Measurements from ENCODE around the gene OR1N1.
"Not testable (repeated sequence)": the region's sequence is repeated elsewhere in the genome, so short reads cannot be mapped to it uniquely, and the experiment has no call there.

OR1N1 gene

GRCh38 chr9:122527193-122527592 is at the start of gene OR1N1:
TSS of gene OR1N1 (minus strand) at chr9:122527293. CDS start at chr9:122527293, 0 bp downstream.
- no peak for DNase-seq

- no peak for DNase-seq
Measured at GRCh38 chr9:122572456-122572855, 45.4 kb upstream of the OR1N1 start.

GRCh38 chr9:122567901-122568300 is 40.8 kb upstream of the OR1N1 start:
- no peak for DNase-seq

GRCh38 chr9:122562134-122562760 is 35.2 kb upstream of the OR1N1 start:
- DNase-seq = no peak

- no peak for DNase-seq
Measured at GRCh38 chr9:122561446-122561845, 34.4 kb upstream of the OR1N1 start.

- no peak for DNase-seq
Measured at GRCh38 chr9:122552812-122553211, 25.7 kb upstream of the OR1N1 start, which contains the start of gene OR1N2. TSS of gene OR1N2 (plus strand) at chr9:122553112. CDS start at chr9:122553212, 100 bp downstream.

GRCh38 chr9:122551371-122551770 is 24.3 kb upstream of the OR1N1 start:
- no peak for DNase-seq

- no peak for DNase-seq
Measured at GRCh38 chr9:122546196-122546595, 19.1 kb upstream of the OR1N1 start.

GRCh38 chr9:122538757-122539156 is 11.7 kb upstream of the OR1N1 start:
- DNase-seq = no peak

GRCh38 chr9:122537066-122537465 is 10.0 kb upstream of the OR1N1 start:
- DNase-seq = not testable (repeated sequence)

- no peak for DNase-seq
Measured at GRCh38 chr9:122536134-122536533, 9.0 kb upstream of the OR1N1 start.

GRCh38 chr9:122531157-122531556 is 4.1 kb upstream of the OR1N1 start:
- DNase-seq = not testable (repeated sequence)

GRCh38 chr9:122526602-122527001 is 491 bp downstream of the OR1N1 start:
- DNase-seq = no peak

GRCh38 chr9:122519376-122519775 is 7.7 kb downstream of the OR1N1 start:
- no peak for DNase-seq

GRCh38 chr9:122518841-122519240 is 8.3 kb downstream of the OR1N1 start, which contains the start of gene OR1J4:
TSS of gene OR1J4 (plus strand) at chr9:122519141. CDS start at chr9:122519141, 0 bp downstream.
- no peak for DNase-seq

- DNase-seq = no peak
Measured at GRCh38 chr9:122518226-122518625, 8.9 kb downstream of the OR1N1 start.

GRCh38 chr9:122510502-122510901 is 16.6 kb downstream of the OR1N1 start, which contains the start of gene OR1J2:
TSS of gene OR1J2 (plus strand) at chr9:122510802. CDS start at chr9:122510802, 0 bp downstream.
- DNase-seq = no peak

GRCh38 chr9:122506964-122507363 is 20.1 kb downstream of the OR1N1 start:
- DNase-seq = no peak

- DNase-seq = peak; percentile 51
Measured at GRCh38 chr9:122498883-122499288, 28.2 kb downstream of the OR1N1 start.

- DNase-seq = no peak
Measured at GRCh38 chr9:122479062-122479461, 48.0 kb downstream of the OR1N1 start.

- no peak for DNase-seq
Measured at GRCh38 chr9:122477826-122478225, 49.3 kb downstream of the OR1N1 start, which contains the start of gene OR1J1. TSS of gene OR1J1 (minus strand) at chr9:122477926. CDS start at chr9:122477926, 0 bp downstream.

- DNase-seq = peak; percentile 10
Measured at GRCh38 chr9:122477346-122477745, 49.7 kb downstream of the OR1N1 start.
